ENCODE results near the gene CD86.

Gene CD86

DNA sequence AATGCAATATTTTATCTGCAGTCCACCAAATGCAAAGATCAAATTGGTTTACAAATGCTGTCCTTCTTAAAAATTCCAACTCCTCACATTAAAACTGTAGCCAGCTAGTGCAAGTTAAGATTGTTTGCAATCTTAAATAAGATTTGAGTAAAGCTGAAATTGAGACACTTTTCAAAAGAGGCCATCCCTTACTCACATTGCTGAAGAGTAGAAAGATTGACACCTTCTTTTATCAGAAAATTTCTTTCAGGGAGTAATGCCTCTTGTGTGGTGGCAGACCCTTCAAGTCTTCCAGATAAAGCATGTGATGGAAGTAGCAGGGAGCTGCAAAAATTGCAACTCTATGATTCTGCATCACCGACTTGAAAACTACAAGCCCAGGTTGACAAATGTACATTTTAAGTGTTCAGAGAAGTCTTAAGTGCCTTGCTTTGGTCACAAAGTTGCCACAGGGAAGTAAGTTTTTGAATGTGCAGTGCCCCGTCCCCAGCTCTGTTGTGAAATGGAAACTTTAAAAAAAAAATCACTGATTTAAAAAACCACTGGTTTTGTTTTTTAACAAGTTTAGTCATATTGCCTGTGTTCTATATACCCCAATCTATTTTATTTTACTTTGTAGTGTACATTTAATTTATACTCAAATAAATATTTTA, 12.6 kb downstream of the CD86 start:
- H3K4me3 ChIP-seq (ENCODE audit: low read length): no peak overlapping the region
- no peak for TF ChIP-seq CTCF (conservative IDR thresholded peaks at IDR 0.05; ENCODE audit: low read depth, low read length)
- DNase-seq (ENCODE audit: low read depth): no peak

DNA sequence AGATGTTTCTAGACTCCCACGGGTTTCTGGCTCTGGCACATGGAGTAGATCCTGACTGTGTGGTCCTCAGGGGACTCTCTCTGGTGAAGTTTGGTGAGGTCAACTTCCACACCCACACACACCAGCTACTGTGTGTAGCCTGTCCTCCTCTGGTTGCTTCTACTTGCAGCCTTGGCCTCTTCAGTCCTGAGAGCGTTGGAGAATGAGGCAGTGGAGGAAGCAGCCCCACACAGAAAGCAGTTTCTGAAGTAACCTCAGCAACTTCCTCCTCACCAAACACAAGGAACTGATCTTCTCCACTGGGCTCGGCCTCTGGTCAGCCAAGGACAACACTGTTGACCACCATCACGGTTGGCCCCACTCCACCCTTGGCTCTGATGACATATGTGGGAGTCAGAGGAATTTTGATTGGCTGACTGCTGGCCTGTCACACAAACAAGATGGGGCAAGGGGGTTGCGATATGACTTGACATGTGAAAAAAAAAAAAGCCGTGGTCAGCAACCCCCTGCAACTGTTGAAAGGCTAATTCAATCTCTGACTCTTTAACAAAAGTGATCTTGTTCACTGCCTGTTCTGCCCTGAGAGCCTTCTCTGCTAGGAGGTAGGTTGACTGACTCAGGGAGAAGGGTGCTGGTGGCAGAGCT, 19.6 kb downstream of the CD86 start:
- no peak overlapping the region for H3K4me3 ChIP-seq (ENCODE audit: low read length)
- DNase-seq (ENCODE audit: low read depth): no peak
- no peak for TF ChIP-seq CTCF (conservative IDR thresholded peaks at IDR 0.05; ENCODE audit: low read depth, low read length)

- H3K4me3 ChIP-seq (ENCODE audit: low read length): no peak overlapping the region
- TF ChIP-seq CTCF (conservative IDR thresholded peaks at IDR 0.05; ENCODE audit: low read depth, low read length): no peak
- DNase-seq (ENCODE audit: low read depth): no peak
Observed at GRCh38 chr3:122076491-122077292, 21.5 kb downstream of the CD86 start.

- DNase-seq (ENCODE audit: low read depth): no peak
- TF ChIP-seq CTCF (conservative IDR thresholded peaks at IDR 0.05; ENCODE audit: low read depth, low read length): no peak
Observed at GRCh38 chr3:122077293-122078234, 22.4 kb downstream of the CD86 start.

GRCh38 chr3:122078235-122078935, 23.2 kb downstream of the CD86 start:
- no peak for TF ChIP-seq CTCF (conservative IDR thresholded peaks at IDR 0.05; ENCODE audit: low read depth, low read length)
- H3K4me3 ChIP-seq (ENCODE audit: low read length): no peak overlapping the region

More at GRCh38 chr3:122077293-122078234, 22.4 kb downstream of the CD86 start:
- H3K4me3 ChIP-seq (ENCODE audit: low read length): no peak overlapping the region

More at GRCh38 chr3:122078235-122078935, 23.2 kb downstream of the CD86 start:
- no peak for DNase-seq (ENCODE audit: low read depth)

Measured in retinal pigment epithelial cell (primary cell).